Spleen (tissue), 7 donors: ENCODE measurements around the gene ZNF385D.

Source experiments
- CTCF ChIP-seq, 11 experiments: fragments of 200-600 bp in 7 of 11; fragments of 450-650 bp in 4 of 11; sonication (generic) in 4 of 11; IDR thresholded peaks in 8 of 11; conservative IDR thresholded peaks in 3 of 11; 1 replicate in 7 of 11; 2 replicates in 4 of 11; pipeline versions ENCODE4 v1.4.0 to v1.8.0; 2016 to 2021; ENCODE audit warnings: antibody characterized with exemption in 11 of 11, inconsistent platforms in 4 of 11, mild to moderate bottlenecking in 1 of 11
- POLR2A ChIP-seq, 3 donors: fragments of 450-650 bp; IDR thresholded peaks; one replicate each; pipeline ENCODE4 v1.5.1; 2017; ENCODE audit warnings: antibody characterized with exemption in 3 of 3, mild to moderate bottlenecking in 1 of 3
- POLR2AphosphoS5 ChIP-seq, 3 donors: sonication (generic); formaldehyde crosslinking; IDR thresholded peaks; one replicate each; pipeline ENCODE4 v1.5.1; 2017; ENCODE audit warnings: antibody characterized with exemption in 3 of 3
- donor health status: DM: no; HTN: no; CAD: no; lungs with moderate emphysema.
- donor health status: DM: no; HTN: no; CAD: no.
- donor health status: DM: no; HTN: no; CAD: no.

GRCh38 chr3:21435871-21436270 lies 315.1 kb downstream of the ZNF385D start:
- no peak for TF ChIP-seq POLR2A (IDR thresholded peaks at IDR 0.05)
- TF ChIP-seq CTCF (IDR thresholded peaks at IDR 0.05 in 8 of 11, conservative IDR thresholded peaks at IDR 0.05 in 3 of 11): no peak
- no peak for TF ChIP-seq POLR2AphosphoS5 (IDR thresholded peaks at IDR 0.05)
